GM23248 (cell line): ENCODE data around the gene SNTB2.

Experiments used
- EZH2 ChIP-seq: fragments of 200-600 bp; sonication (generic); IDR thresholded peaks from 2 replicates; pipeline ENCODE4 v1.6.1; 2018; ENCODE audit warnings: antibody characterized with exemption, mild to moderate bottlenecking; ENCODE audit not compliant: insufficient read depth, poor library complexity, severe bottlenecking
- EZH2phosphoT487 ChIP-seq: fragments of 200-600 bp; sonication (generic); IDR thresholded peaks from 2 replicates; pipeline ENCODE4 v1.6.1; 2018; ENCODE audit warnings: antibody characterized with exemption, moderate library complexity, mild to moderate bottlenecking, low read depth; ENCODE audit not compliant: insufficient read depth

DNA sequence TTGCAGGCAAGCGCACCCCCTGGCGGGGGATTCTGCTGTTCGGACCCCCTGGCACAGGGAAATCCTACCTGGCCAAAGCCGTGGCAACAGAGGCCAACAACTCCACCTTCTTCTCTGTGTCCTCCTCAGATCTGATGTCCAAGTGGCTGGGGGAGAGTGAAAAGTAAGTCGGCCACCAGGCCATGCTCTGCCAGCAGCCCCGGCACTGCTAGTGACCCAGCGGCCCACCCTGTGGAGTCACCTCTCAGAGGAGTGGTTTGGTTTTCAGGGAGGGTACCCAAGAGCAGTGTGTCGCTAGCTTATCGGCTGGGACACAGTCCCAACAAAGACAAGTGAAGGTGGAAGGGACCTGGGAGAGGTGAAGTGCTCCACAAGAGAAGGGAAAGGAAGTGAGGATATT, 132.4 kb downstream of the SNTB2 start:
- TF ChIP-seq EZH2phosphoT487 (no peak), EZH2 (no peak)
